HG02623 (cell line): ENCODE measurements around the gene PRSS21.

Experiments used
- ATAC-seq: cut with Tn5 transposase; IDR thresholded peaks from one replicate; pipeline ENCODE4 v1.9.1; 2021; ENCODE audit warnings: moderate library complexity; ENCODE audit not compliant: unreplicated experiment

Gene PRSS21

DNA sequence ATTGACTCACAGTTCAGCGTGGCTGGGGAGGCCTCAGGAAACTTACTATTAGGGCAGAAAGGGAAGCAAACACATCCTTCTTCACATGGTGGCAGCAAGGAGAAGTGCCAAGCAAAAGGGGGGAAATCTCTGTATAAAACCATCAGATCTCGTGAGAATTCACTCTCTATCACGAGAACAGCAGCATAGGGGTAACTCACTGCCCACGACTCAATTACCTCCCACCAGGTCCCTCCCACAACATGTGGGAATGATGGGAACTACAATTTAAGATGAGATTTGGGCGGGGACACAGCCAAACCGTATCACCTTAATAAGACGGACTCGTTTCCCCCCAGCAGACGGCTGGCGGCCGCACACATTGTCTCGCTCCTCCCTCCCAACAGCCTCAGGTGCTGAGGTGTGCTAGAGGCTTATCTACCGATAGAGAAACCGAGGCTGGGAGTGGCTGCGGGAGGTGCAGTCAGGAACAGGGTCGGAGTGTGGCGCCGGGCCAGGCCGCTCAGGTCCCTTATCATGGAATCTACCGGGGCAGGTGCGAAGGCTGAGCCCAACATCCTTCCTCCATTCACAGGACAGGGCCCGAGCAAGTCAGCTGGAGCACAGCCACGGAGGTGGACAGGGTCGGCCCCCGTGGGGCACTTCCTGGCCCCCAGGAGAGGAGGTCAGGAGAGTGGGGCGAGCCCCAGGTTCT lies 8.2 kb downstream of the PRSS21 start:
- ATAC-seq: no peak

GRCh38 chr16:2825906-2826305 lies 8.9 kb downstream of the PRSS21 start:
- no peak for ATAC-seq

GRCh38 chr16:2826591-2827373 lies 9.7 kb downstream of the PRSS21 start:
- no peak for ATAC-seq

DNA sequence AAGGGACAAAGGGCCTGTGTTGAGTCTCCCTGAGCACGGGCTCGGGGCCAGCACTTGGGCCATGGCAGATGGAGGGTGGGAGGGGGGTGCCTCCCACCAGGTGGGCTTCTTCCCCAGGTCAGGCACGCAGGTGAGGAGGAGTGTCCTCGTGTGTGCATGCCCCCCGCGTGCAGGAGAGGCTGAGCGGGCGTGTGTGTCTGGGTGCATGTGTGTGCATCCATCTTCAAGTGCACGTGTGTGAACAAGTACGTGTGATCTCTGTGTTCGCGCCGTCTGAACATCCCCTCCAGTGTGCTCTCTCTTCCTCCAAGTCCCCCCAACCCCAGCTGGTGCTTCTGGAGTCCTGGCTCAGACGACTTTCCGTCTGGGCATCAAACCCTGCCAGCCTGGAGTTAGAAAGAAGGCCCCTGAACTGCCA lies 10.3 kb downstream of the PRSS21 start:
- no peak for ATAC-seq

- no peak for ATAC-seq
Measured at GRCh38 chr16:2827831-2828520, 10.9 kb downstream of the PRSS21 start.

DNA sequence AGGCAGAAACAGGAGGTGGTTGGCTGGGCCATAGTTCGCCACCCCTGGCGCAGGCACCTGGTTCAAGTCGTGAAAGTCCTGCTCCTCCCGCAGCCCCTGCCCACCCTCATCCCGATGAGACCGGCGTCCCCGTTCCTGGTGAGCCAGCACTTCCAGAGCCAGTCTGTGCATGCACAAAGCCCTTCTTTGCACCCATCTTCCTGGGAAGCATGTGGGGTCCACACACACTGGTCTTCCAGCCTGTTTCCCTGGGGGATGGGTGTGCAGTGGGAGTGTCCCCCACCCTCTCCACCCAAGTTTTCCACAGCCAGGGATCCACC lies 11.4 kb downstream of the PRSS21 start:
- ATAC-seq: no peak

DNA sequence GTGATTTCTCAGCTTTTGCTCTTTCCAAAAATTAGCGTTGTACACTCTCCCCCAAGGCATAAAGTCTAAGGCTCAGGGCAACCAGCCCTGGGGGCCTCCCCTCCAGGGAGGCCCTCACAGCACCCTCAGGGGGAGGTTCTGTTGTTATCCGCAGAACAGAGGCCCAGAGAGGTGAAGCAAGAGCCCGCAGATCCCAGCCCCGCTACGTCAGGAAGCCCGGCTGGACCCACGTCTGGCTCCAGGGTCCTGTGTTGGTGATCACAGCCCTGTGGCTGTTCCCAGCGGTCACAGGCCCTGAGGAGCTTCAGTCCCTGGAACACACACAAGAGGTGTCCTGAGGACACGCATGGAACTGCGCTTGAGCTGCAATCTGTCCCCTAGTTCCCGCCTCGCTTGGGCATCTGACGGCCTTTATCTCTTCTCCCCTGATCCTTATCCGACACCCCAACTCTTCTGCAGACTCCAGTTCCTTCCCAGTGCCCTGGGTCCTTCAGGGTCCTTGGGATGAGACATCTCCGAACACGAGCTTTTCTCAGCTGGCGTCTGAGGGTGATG lies 11.9 kb downstream of the PRSS21 start:
- no peak for ATAC-seq

DNA sequence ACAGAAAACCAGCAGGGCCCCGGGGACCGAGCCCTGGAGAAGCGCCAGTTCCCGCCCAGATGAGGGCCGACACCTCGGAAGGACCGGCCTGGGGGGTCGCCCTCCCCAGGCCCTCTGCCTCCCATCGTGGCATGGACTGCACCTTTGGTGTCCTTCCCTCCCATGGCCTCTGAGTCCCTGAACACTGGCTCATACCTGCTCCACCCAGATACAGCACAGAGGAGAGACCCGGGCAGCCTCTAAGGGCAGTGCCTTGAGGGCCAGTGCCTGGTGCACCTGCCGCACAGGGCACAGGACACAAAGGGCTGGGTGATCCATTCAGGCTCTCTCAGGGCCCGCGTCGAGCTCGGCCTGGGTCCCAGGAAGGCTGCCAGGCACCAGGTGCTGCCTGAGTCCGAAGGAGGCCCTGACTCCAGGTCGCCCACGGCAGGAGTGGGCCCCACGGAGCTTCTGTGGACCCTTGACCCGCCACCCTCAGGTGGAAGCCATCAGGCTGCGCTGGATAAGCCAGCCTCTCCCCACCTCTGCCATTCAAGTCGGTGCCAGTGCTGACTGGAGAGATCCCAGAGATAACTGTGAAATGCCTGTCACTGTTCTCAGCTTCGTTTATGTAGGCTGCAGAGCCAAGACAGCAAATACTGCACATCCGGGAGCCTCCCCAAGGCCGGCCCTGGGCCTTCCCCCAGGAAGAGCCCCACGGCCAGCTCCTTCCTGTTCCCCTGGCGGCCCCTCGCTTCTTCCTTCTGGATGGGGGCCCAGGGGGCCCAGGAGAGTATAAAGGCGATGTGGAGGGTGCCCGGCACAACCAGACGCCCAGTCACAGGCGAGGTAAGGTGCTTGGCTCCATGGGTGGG lies 12.7 kb downstream of the PRSS21 start, which contains the start of gene ZG16B:
Gene ZG16B, plus strand, starts transcription at position 803 of the 854 bp plus-strand sequence. CDS start 139 bp downstream, outside the sequence.
- no peak for ATAC-seq

GRCh38 chr16:2830355-2830695 lies 13.3 kb downstream of the PRSS21 start:
- ATAC-seq: no peak

GRCh38 chr16:2831203-2831602 lies 14.2 kb downstream of the PRSS21 start:
- ATAC-seq: no peak

DNA sequence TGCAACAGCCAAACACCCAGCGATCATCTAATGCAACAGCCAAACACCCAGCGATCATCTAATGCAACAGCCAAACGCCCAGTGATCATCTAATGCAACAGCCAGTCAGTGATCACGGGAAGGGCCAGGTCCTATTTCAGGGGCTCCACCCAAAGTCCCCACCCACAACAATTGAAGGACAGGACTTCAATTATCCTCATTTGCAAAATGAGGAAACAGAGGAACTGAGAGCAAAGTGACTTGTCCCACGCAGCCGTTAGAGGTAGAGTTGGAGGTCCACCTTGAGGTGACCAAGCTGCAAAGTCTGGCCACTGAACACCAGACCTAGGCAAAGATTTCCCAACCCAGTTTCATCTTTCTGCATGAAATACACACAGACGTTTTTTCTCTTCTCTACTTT lies 16.7 kb downstream of the PRSS21 start:
- ATAC-seq: no peak

- no peak for ATAC-seq
Measured at GRCh38 chr16:2834968-2835367, 17.9 kb downstream of the PRSS21 start.

DNA sequence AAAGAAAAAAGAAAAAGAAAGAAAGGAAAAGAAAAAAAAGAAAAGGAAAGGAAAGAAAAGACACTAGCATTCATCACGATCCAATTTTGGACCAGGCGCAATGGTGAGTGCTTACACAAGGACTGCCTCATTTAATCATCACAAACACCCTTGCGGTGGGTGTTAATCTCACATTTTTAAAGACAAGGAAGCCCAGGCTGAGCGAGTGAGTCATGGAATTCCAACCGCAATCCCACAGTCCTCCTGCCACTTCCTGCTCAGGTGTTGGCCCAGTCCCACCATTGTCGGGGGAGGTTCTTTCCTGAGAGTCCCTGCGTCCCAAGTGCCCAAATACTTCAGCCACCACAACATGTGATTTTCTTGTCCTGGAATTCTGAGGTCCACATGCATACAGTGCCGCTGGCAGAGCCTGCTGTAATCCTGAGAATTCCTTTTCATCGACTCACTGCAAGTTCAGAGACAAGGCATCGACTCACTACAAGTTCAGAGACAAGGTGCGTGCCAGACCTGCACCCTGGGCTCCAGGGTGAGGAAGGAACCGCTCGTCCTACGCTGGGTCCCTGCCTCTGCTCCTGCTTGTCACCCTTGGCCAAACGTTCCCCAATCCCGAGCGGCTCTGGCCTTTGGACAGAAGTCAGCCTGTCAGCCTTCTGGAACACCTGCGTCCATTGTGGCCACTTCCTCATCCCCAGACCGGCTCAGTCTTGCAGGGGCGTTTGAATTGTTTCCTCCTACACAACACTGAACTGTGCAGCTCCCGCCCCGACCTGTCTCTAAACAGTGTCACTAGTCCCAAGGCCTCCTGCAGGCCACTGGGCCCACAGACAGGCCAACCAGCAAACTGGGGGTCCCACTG lies 18.8 kb downstream of the PRSS21 start:
- ATAC-seq: no peak

DNA sequence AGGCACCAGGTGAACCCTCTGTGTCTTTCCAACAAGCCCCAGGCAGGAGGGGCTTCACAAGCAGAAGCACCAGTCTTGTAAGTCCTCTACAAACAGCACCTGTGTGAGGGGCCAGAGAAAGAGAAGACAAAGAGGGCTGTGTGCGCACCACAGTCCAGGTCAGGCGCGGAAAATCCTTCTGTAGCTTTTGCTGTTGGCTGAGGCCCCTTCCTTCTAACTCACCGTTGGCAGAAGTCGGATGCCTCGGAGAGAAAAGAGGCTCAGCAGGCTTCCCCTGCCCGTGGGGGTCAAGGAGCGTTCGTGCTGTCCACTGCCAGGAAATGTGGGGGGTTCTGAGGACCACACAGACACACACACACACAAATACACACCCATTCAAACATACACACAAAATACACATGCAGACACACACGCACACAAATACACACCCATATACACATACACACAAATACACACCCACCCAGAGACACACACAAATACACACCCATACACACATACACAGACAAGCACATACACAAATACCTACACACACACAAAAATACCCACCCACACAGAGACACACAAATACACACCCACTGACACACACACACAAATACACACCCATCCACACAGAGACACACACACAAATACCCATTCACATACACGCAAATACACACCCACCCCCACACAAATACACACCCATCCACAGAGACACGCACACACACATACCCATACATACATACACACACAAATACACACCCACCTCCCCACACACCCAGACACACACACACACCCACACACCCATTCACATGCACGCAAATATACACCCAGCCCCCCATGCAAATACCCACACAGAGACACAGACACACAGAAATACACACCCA lies 19.8 kb downstream of the PRSS21 start:
- no peak for ATAC-seq

GRCh38 chr16:2838928-2839327 lies 21.9 kb downstream of the PRSS21 start:
- no peak for ATAC-seq

DNA sequence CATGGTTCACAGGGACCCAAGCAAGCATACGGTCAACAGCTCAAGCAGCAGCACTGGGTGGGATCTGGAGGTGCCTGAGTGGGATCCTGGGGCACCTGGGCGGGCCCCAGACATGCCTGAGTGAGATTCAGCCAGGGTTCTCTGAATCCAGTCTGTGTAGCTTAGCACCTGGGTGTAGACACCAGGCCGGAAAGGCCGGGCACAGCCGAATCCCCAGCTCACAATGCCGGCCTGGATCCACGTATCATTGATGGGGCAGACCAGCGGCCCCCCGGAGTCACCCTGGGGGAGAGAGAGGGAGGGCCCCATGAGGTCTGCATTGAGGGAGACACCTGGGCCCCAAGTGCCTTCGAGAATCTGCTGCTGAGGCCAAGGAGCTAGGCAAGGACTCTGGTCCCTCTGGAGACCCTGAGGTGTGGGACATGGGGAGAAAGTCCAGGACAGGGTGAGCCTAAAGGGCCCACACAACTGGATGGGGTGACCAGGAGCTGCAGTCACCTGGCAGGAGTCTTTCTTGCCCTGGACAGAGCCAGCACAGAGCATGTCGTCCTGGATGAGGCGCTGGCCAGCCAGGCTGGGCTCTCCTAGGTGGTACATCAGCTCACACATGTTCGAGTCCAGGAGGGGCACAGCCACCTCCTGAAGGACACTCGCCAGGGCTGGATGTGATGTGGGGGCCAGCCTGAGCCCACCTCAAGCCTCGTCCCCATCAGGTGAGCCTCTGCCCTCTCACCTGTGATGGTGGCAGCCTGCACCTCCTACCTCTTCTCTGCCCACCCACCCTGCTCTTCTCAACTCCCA lies 22.8 kb downstream of the PRSS21 start:
- ATAC-seq: no peak

DNA sequence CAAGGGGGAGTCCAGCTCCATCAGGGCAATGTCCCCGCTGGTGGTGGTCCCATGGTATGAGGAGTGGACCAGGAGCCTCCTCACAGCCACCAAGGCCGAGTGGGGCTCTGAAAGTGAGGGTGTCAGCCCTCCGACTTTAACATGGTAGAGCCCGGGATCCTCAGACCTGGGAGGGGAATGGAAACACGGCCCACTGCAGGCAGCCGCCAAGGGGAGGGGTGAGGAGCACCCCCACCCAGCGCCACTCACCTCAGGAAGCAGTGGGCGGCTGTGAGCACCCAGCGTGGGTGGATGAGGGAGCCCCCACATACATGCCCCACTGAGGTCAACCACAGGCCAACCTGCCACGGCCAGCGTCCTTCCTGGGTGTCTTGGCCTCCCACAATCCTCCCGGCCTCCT lies 23.9 kb downstream of the PRSS21 start:
- no peak for ATAC-seq
